GM18868 (cell line): ENCODE data around the gene ALDH1A2.
"Not testable (repeated sequence)": the region's sequence is repeated elsewhere in the genome, so short reads cannot be mapped to it uniquely, and the experiment has no call there.

ENCODE experiments used
- ATAC-seq: cut with Tn5 transposase; IDR thresholded peaks from one replicate; pipeline ENCODE4 v1.9.1; 2021; ENCODE audit warnings: mild to moderate bottlenecking, moderate library complexity; ENCODE audit not compliant: unreplicated experiment

The ALDH1A2 gene

GRCh38 chr15:58069008-58069407 is 3.5 kb upstream of the ALDH1A2 start:
- ATAC-seq, result no peak

DNA sequence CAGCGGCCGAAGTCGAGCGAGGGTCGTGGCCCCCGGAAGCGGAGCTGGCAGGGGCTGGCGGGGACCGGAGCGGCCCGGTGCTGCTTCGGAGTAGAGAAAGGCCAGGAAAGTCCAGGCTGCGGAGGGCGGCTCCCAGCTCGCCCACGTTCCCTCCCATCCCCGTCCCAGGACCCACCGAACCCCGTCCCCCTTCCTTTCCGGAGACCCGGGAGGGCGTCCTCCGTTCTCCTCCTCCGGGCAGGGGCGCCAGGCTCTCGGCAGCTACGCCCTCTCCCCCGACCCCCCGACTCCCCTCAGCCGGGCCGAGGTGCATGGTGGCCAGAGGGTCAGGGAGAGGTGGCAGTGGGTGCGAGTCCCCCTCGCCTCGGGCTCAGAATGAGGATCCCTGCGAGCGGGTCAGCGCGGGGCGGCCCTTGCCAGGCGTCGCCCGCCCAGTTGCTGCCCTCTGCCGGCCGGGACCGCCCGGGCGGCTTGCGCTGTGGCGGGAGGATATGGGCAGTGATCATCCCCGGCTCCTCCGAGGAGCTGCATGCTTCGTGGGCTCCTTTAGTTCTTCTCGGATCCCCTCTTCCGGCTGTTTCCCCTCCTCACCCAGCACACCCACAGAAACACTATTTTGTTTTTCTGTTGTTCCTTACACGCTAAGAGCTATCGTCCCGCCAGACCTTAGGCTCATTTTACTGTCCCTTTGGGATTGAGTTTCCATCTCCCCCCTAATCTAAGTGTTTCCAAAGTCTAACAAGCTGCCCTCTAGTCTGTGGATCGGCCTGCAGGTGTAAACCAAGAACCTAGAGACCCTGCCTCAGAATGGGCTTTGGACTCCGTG is 744 bp upstream of the ALDH1A2 start:
- peak; percentile 67 for ATAC-seq

DNA sequence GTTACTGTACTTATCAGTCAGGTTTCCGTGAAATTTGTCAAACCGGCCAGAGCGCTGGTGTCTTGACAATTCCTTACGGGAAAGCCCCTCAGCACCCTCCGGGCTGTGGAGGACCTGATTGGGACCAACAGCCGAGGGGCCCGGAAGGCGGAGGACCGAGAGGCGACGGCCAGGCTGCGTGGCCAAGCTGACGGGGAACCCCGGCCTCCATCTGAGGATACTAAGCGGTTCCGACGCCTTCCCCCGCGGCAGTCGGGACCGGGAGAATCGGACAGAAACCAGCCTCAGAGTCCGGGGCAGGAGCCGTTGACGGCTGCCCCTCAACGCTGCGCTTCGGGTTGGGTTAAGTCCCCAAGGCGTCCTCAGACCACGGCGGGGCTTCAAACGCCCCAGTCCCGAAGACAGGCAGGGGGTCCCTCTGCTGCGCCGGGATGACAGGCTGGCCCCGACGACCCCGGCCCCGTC is 499 bp downstream of the ALDH1A2 start:
- ATAC-seq, result no peak

- ATAC-seq, result no peak
Observed at GRCh38 chr15:58064082-58064979, 1.2 kb downstream of the ALDH1A2 start.

DNA sequence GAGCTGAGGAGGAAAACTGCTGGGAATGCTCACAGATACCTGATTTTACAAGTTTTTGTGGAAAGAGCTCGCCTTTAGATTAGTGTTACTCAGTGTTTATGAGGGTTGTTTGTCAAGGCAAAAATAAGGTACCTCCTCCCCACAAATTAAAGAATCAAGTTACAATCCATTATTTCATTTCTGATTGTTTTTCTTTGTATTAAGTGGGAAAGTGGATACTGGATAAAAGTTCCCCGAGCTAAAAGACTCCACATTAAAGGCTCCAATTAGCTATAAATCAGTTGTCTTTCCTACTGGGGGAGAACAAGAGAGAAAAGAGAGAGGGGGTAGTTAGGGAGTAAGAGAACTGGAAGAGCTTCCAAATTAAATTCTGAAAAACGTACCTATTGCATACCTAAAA is 1.9 kb downstream of the ALDH1A2 start:
- ATAC-seq, result no peak

GRCh38 chr15:58062983-58063382 is 2.5 kb downstream of the ALDH1A2 start:
- ATAC-seq, result no peak

DNA sequence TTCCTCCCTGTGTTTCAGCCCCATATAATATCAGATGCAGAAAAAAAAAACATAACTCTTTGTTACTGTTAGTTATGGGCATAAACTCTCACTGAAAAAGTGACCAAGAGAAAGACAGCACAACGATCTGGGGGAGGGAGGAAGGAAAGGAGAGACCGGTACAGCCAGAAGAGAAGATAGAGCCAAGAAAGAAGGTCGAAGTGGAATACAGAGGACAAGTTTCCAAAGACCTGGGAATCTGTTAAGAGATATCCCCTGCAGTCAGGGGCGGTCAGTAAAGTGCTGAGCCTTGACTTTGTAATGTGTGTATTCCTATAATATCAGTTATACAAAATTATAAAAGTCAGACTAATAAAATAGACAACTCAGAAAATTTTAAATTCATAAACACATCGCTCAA is 3.3 kb downstream of the ALDH1A2 start:
- no peak for ATAC-seq

- no peak for ATAC-seq
Observed at GRCh38 chr15:58060575-58060974, 4.9 kb downstream of the ALDH1A2 start.

DNA sequence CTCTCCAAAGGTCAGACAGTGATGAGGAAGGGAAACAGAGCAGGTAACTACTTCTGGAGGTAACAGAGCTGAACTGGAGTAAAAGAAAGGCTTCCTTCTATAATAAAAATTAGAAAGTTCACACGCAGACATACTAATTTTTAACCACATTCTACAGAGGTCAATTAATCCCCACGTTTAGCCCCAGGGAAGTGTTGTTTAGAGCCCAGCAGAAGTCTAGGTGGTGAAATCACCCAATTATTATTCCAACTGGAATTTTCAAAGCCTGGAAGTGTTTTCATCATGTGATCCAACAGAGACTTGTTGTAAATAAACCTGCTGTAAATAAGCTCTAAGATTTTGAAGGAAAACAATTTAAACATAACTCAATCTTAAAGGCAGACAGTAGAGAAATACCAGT is 6.8 kb downstream of the ALDH1A2 start:
- no peak for ATAC-seq

- no peak for ATAC-seq
Observed at GRCh38 chr15:58058073-58058472, 7.4 kb downstream of the ALDH1A2 start.

DNA sequence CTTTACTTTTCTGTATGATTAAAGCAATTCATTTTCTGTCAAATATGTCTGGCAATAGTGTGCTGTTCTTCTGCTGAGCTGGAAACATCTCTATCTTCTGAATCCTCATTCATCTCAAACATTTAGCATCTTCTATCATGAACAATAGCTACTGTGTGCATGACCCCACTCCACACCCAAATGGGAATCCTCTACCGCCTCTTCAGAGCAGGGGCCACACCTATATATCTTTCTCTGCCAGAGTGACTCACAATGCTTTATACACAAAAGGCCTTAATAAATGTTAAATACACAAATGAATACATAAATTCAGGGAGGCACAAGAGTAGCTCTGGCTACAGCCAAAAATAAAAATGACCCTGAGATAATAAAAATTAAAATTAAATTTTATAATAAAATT is 8.0 kb downstream of the ALDH1A2 start:
- ATAC-seq, result no peak

GRCh38 chr15:58056015-58056414 is 9.5 kb downstream of the ALDH1A2 start:
- no peak for ATAC-seq

DNA sequence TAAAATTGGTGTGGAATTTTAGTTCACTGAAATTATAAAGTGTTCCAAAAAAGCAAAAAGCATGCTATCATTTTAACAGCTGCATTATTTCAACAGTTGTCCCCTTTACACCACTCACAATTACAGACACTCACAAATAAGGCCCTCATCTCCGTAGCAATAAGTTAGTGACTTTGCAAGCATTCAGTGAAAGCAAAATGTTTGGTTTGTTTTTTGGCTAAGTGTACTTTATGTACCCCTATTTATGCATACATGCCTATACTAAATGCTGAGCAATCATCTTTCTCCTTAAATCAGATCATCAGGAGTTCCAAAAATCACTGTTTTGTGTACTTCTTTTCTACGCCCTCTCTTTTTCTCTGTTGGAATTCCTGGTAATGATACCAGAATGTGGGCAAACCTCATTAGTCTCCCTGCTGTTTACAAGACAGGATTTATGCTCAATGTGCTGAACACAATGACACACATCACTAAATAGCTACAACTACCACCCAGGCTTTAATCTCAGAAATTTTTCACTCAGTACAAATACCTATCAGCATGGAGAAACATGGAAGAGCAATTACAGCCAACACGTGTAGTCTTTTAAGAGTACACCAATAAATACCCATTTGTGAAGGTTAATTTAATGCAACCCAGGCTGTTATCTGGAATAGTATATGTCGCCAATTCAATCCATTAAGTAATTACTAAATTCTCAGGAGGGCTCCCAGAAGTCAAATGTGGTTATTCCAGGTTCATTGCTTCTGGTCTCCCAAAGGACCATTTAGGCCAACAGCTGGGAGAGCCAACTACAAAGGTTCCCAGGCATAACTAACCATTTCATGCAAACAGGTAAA is 12.0 kb downstream of the ALDH1A2 start:
- ATAC-seq, result no peak

GRCh38 chr15:58052334-58052733 is 13.2 kb downstream of the ALDH1A2 start:
- no peak for ATAC-seq

GRCh38 chr15:58049520-58050227 is 15.8 kb downstream of the ALDH1A2 start:
- ATAC-seq, result no peak

DNA sequence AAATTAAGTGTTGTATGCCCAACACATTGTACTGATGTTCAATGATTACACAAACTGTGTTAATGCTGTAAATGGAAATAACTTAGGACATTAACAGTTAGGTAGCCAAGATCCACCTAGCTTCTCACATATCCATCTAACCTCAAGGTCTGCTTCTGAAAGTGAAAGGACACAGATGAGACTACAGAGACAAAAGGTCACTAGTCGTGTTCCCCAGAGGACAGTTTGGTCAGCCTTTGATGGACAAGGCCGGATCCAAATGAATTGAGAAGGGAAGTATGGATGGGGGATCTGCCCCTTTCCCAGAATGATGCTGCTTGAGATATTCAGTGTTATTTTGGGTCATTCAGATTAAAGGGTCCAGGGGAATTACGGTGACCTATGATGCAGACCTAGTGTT is 17.2 kb downstream of the ALDH1A2 start:
- no peak for ATAC-seq

DNA sequence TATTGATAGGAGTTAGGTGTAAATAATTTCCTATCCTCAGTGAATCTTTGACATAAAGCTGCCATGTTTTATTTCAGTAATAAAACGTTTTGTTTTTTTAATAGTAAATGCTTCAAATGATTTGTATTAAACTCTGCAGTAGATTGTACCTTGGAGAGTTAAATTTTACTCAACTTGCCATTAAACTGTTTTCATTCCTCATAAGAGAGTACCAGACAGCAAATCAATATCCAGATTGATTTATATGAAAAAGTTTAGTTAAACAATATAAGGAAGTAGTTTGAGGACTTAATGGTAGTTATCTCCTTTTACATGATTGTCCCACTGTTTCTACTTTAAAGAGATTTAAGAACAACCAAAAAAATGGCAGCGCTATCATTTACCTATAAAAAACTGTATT is 18.4 kb downstream of the ALDH1A2 start:
- no peak for ATAC-seq

DNA sequence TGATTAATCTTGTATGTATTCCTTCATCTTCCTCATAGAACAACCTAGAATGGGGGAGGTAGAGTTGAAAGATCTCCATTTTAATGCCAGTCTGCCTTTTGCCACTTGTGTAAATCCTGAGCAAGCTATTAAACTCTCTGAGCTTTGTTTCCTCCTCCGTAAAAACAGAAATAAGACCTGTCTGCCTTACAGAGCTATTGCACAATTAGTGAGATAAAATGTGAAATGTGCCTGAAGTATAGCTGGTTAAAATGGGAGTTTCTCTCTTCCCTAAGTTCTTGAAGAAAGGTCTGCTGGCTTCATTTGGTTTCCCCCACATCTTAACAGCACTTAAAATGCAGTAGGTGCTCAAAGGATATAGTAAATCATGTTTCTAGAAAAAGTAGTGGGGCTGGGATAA is 19.0 kb downstream of the ALDH1A2 start:
- ATAC-seq, result no peak

- not testable (repeated sequence) for ATAC-seq
Observed at GRCh38 chr15:58045376-58045775, 20.1 kb downstream of the ALDH1A2 start.

- no peak for ATAC-seq
Observed at GRCh38 chr15:58044551-58044950, 21.0 kb downstream of the ALDH1A2 start.
